ENCODE measurements around the gene SAG.

DNA sequence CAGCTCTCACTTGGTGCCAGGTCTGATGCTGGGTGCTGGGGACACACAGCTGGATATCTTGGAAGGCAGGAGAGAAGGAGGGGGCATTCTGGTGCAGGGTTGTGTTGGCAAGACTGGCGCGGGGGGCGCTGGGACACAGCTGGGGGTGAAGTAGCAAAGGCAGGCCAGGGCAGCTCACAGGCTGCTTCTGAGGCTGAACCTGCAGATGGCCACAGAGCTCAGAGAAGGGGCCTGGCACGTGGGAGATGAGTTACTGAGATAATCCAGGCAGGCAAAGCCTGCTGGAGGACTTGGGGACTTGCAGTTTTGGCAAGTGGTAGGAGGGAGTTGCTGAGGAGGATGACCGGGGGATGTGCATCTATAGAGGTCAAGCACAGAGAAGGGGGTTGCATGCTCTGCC is 30.4 kb downstream of the SAG start:
- TF ChIP-seq, protein P1, sequence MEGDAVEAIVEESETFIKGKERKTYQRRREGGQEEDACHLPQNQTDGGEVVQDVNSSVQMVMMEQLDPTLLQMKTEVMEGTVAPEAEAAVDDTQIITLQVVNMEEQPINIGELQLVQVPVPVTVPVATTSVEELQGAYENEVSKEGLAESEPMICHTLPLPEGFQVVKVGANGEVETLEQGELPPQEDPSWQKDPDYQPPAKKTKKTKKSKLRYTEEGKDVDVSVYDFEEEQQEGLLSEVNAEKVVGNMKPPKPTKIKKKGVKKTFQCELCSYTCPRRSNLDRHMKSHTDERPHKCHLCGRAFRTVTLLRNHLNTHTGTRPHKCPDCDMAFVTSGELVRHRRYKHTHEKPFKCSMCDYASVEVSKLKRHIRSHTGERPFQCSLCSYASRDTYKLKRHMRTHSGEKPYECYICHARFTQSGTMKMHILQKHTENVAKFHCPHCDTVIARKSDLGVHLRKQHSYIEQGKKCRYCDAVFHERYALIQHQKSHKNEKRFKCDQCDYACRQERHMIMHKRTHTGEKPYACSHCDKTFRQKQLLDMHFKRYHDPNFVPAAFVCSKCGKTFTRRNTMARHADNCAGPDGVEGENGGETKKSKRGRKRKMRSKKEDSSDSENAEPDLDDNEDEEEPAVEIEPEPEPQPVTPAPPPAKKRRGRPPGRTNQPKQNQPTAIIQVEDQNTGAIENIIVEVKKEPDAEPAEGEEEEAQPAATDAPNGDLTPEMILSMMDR (IDR thresholded peaks at IDR 0.05) = no peak
- TF ChIP-seq POLR2AphosphoS5 (IDR thresholded peaks at IDR 0.05) = no peak
- no peak for TF ChIP-seq EP300 (IDR thresholded peaks at IDR 0.05)
- no peak for TF ChIP-seq POLR2A (IDR thresholded peaks at IDR 0.05)

Measured in gastroesophageal sphincter (tissue), 3 donors.